Panc1 (cell line): ENCODE data around the gene NOTCH1. TPM values are rescaled to one million over a fixed set of nuclear protein-coding genes. Genes with fewer than 3 reads are reported as not detected.

Experiments
- ATAC-seq: fragments of 200-7000 bp; cut with Tn5 transposase; 2 replicates; pipeline ENCODE4 v1.9.1; 2020; ENCODE audit warnings: mild to moderate bottlenecking, moderate library complexity
- BruUV-seq: library from RNA; stranded (reverse); fragments of 400-500 nt; replicated peaks from 2 replicates; lab custom pipeline; 2021; lab: Mats Ljungman, UMichigan
- CTCF ChIA-PET: fragments of 300-600 bp; sonication (Branson Sonifier 250); formaldehyde crosslinking; loops from one replicate; lab custom pipeline; 2022; ENCODE audit warnings: antibody characterized with exemption; lab: Charles Lee
- POLR2A ChIA-PET: fragments of 300-600 bp; sonication (Branson Sonifier 250); formaldehyde crosslinking; loops from one replicate; lab custom pipeline; 2022; ENCODE audit warnings: antibody characterized with exemption; lab: Charles Lee
- DNase-seq: peaks from one replicate; pipeline ENCODE4 v3.0.0-alpha.2; 2010; ENCODE audit warnings: low read depth, low spot score
- H3K27ac ChIP-seq: 2 replicates; pipeline ENCODE4 v1.5.1; 2011; ENCODE audit warnings: mild to moderate bottlenecking, low read length, inconsistent platforms
- H3K27me3 ChIP-seq: fragments of 200-500 bp; sonication (Bioruptor generic); 2 replicates; pipeline ENCODE4 v1.6.0; 2014; ENCODE audit warnings: low read length, inconsistent platforms; ENCODE audit not compliant: control insufficient read depth, insufficient read depth
- H3K36me3 ChIP-seq: fragments of 200-500 bp; sonication (Bioruptor generic); 2 replicates; pipeline ENCODE4 v1.5.1; 2014; ENCODE audit warnings: inconsistent platforms, mild to moderate bottlenecking, low read length, moderate library complexity; ENCODE audit not compliant: control insufficient read depth, insufficient read depth
- H3K4me1 ChIP-seq: 2 replicates; pipeline ENCODE4 v1.5.1; 2011; ENCODE audit warnings: inconsistent platforms, mild to moderate bottlenecking, low read length, moderate library complexity; ENCODE audit not compliant: control insufficient read depth, insufficient read depth
- H3K4me3 ChIP-seq, 2 experiments: 2 replicates each; pipeline ENCODE4 v1.5.1; 2011 to 2012; ENCODE audit warnings: low read depth in 2 of 2, low read length in 2 of 2, mild to moderate bottlenecking in 2 of 2, inconsistent platforms in 1 of 2, moderate library complexity in 1 of 2
- H3K9me3 ChIP-seq: fragments of 200-500 bp; sonication (Bioruptor generic); 2 replicates; pipeline ENCODE4 v1.5.1; 2014; ENCODE audit warnings: low read depth, mild to moderate bottlenecking, inconsistent platforms, low read length, moderate library complexity; ENCODE audit not compliant: control insufficient read depth, insufficient read depth
- CTCF ChIP-seq: fragments of 450-650 bp; IDR thresholded peaks from 2 replicates; pipeline ENCODE4 v1.5.1; 2017; ENCODE audit warnings: mild to moderate bottlenecking
- POLR2AphosphoS5 ChIP-seq: IDR thresholded peaks from 2 replicates; pipeline ENCODE4 v1.6.1; 2012; ENCODE audit warnings: mild to moderate bottlenecking, low read depth, low read length, moderate library complexity
- REST ChIP-seq, 2 experiments: IDR thresholded peaks; 2 replicates each; pipeline ENCODE4 v1.6.1; 2011 to 2012; ENCODE audit warnings: low read depth in 2 of 2, control low read depth in 1 of 2, low read length in 1 of 2, mild to moderate bottlenecking in 1 of 2, moderate library complexity in 1 of 2; ENCODE audit not compliant: insufficient read depth in 1 of 2
- SIN3A ChIP-seq: IDR thresholded peaks from 2 replicates; pipeline ENCODE4 v1.6.1; 2012; ENCODE audit warnings: low read depth, mild to moderate bottlenecking, low read length, moderate library complexity, borderline replicate concordance; ENCODE audit not compliant: insufficient read depth
- TCF7L2 ChIP-seq: IDR thresholded peaks from 2 replicates; pipeline ENCODE4 v1.6.1; 2011; ENCODE audit warnings: mild to moderate bottlenecking, low read depth, low read length, inconsistent platforms
- in situ Hi-C: cut with HindIII; loops from 2 replicates; pipeline ENCODE4 v1.10.0; 2016; ENCODE audit warnings: low sequenced_read_pairs, low pct_unique_long_range_greater_than_20kb
- intact Hi-C: fragments of 100-400 bp; cut with micrococcal nuclease; formaldehyde crosslinking; loops from one replicate; pipeline ENCODE4 v1.10.0; 2022; ENCODE audit not compliant: unreplicated experiment
- total RNA-seq: library from RNA; stranded (reverse); gene quantifications from one replicate; pipeline ENCODE4 v1.2.1, GENCODE V29; 2021; ENCODE audit not compliant: unreplicated experiment

Gene NOTCH1
- total RNA-seq, 1 experiment from 2014 or later: 13.4 TPM

GRCh38 chr9:136517950-136518349 is 27.9 kb downstream of the NOTCH1 start:
- in situ Hi-C loops (no loop called here), intact Hi-C loops (no loop called here)
- Histone ChIP-seq H3K36me3 (no peaks in the 10 kb centered on the region), H3K9me3 (no peaks in the 10 kb centered on the region), H3K4me3 (no peak overlapping the region), H3K27ac (no peak overlapping the region), H3K4me1 (no peaks in the 10 kb centered on the region), H3K27me3 (no peaks in the 10 kb centered on the region)
- DNase-seq (no peak), ATAC-seq (no peak)
- TF ChIP-seq SIN3A (no peak), POLR2AphosphoS5 (no peak), TCF7L2 (no peak), CTCF (no peak), REST (IDR thresholded peaks at IDR 0.05; ENCODE audit: insufficient read depth in 1 of 2, low read depth in 2 of 2, low read length in 1 of 2) (no peak)
- ChIA-PET POLR2A (no interaction called here), CTCF (no interaction called here)
- BruUV-seq: no TSS peak

DNA sequence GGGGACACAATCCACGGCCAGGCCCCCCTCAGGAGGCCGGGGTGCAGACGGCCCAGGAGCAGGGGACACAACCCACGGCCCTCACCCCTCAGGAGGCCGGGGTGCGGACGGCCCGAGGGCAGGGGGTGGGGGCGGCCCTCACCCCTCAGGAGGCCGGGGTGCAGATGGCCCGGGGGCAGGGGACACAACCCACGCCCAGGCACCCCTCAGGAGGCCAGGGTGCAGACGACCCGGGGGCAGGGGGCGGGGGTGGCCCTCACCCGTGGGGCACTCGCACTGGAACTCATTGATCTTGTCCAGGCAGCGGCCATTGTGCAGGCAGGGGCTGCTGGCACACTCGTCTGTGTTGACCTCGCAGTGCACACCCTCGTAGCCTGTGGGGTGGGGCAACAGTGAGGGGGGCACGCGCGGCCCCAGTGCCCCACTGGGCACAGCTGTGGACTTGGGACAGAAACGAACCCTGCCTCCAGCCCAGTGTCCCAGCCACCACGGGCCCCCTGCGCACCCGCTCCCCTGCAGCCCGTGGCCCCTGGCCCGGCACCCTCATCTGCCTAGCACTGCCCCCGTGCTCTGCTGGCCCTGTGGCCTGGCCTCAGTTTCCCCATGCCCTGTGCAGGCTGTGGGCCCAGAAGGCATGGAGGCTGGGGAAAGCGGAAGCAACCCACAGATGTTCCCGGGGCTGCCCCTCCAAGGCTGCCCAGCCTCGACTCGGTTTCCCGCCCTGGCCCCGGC is 28.7 kb downstream of the NOTCH1 start:
- no peak for TF ChIP-seq CTCF
- TF ChIP-seq TCF7L2: no peak
- no peak for TF ChIP-seq POLR2AphosphoS5
- TF ChIP-seq SIN3A: no peak
- intact Hi-C loops (no loop called here), in situ Hi-C loops (no loop called here)
- DNase-seq (no peak), ATAC-seq (no peak)
- Histone ChIP-seq H3K36me3 (no peaks in the 10 kb centered on the region), H3K27ac (no peak overlapping the region), H3K4me1 (no peaks in the 10 kb centered on the region), H3K27me3 (no peaks in the 10 kb centered on the region), H3K4me3 (no peak overlapping the region), H3K9me3 (no peaks in the 10 kb centered on the region)
- ChIA-PET CTCF (no interaction called here), POLR2A (no interaction called here)
- BruUV-seq: no TSS peak
